ENCODE data around the gene BMF. TPM values are rescaled to one million over a fixed set of nuclear protein-coding genes. Genes with fewer than 3 reads are reported as not detected.
"Not testable (repeated sequence)": the region's sequence is repeated elsewhere in the genome, so short reads cannot be mapped to it uniquely, and the experiment has no call there.

The BMF gene
- total and polyA plus RNA-seq, 2 donors (not counting 3 experiments of a cell fraction or from before 2014, with no cell fraction given), result 8.6 to 9.8 TPM

GRCh38 chr15:40118473-40118872 lies 9.8 kb upstream of the BMF start:
- H3K36me3 ChIP-seq (ENCODE audit: control insufficient read depth in 2 of 2, extremely low read depth in 1 of 2, insufficient read depth in 2 of 2, low read length in 2 of 2), result no peaks in the 10 kb centered on the region
- H3K79me2 ChIP-seq (ENCODE audit: control insufficient read depth, insufficient read depth, low read length), result no peaks in the 10 kb centered on the region
- H3K4me2 ChIP-seq (ENCODE audit: insufficient read depth, low read length), result no peak overlapping the region
- no peak for DNase-seq (ENCODE audit: low read depth, low spot score)
- FAIRE-seq, result no peak
- ChIA-PET POLR2A (no interaction called here), CTCF (interaction anchor here (1.8 kb wide), 1 partner anchor 14 kb away, joined by 4 read pairs; no protein-coding TSS in a partner anchor)
- H3K9me1 ChIP-seq (replicated peaks; ENCODE audit: control insufficient read depth, extremely low read depth, insufficient read depth, low read length), result no peaks in the 10 kb centered on the region
- H3K4me1 ChIP-seq (ENCODE audit: control insufficient read depth, extremely low read depth, insufficient read depth, low read length), result no peaks in the 10 kb centered on the region
- H3K27ac ChIP-seq (ENCODE audit: insufficient read depth, low read depth, low read length), result no peak overlapping the region
- no peak for TF ChIP-seq JUN (IDR thresholded peaks at IDR 0.05; ENCODE audit: borderline replicate concordance, insufficient read depth, insufficient read length, low read depth)
- no peak for TF ChIP-seq EZH2 (IDR thresholded peaks at IDR 0.05; ENCODE audit: borderline replicate concordance, low read depth, low read length, severe bottlenecking)
- intact Hi-C loops (cut with micrococcal nuclease), result no loop called here
- no peaks in the 10 kb centered on the region for H3K9me3 ChIP-seq (replicated peaks; ENCODE audit: control insufficient read depth, insufficient read depth, low read length)
- H3K9ac ChIP-seq (replicated peaks; ENCODE audit: extremely low read depth, insufficient read depth, low read length), result no peak overlapping the region
- peaks cover 16 to 23% of the 10 kb centered on the region in 2 experiments for H3K27me3 ChIP-seq (ENCODE audit: control insufficient read depth in 2 of 2, insufficient read depth in 2 of 2, low read length in 2 of 2)
- BruUV-seq (replicated peaks), result no TSS peak
- no peak overlapping the region for H3K4me3 ChIP-seq (replicated peaks in 1 of 3; ENCODE audit: insufficient read depth in 1 of 3, low read depth in 1 of 3, low read length in 3 of 3)
- no peak overlapping the region for H2AFZ ChIP-seq (ENCODE audit: low read depth, low read length)
- no peaks in the 10 kb centered on the region for H4K20me1 ChIP-seq (replicated peaks; ENCODE audit: control insufficient read depth, extremely low read depth, insufficient read depth, low read length)
- dilution Hi-C loops (cut with MboI; ENCODE audit: extremely low pct_ligation_motif_present, low sequenced_read_pairs), result no loop called here

- Histone ChIP-seq H3K9me3 (replicated peaks; ENCODE audit: control insufficient read depth, insufficient read depth, low read length) (no peaks in the 10 kb centered on the region), H2AFZ (ENCODE audit: low read depth, low read length) (no peak overlapping the region), H3K79me2 (ENCODE audit: control insufficient read depth, insufficient read depth, low read length) (no peaks in the 10 kb centered on the region), H3K27me3 (ENCODE audit: control insufficient read depth in 2 of 2, insufficient read depth in 2 of 2, low read length in 2 of 2) (peaks cover 11 to 23% of the 10 kb centered on the region in 2 experiments), H3K4me2 (ENCODE audit: insufficient read depth, low read length) (no peak overlapping the region), H3K36me3 (ENCODE audit: control insufficient read depth in 2 of 2, extremely low read depth in 1 of 2, insufficient read depth in 2 of 2, low read length in 2 of 2) (no peaks in the 10 kb centered on the region), H3K27ac (ENCODE audit: insufficient read depth, low read depth, low read length) (no peak overlapping the region), H4K20me1 (replicated peaks; ENCODE audit: control insufficient read depth, extremely low read depth, insufficient read depth, low read length) (no peaks in the 10 kb centered on the region), H3K4me1 (ENCODE audit: control insufficient read depth, extremely low read depth, insufficient read depth, low read length) (no peaks in the 10 kb centered on the region), H3K9me1 (replicated peaks; ENCODE audit: control insufficient read depth, extremely low read depth, insufficient read depth, low read length) (no peaks in the 10 kb centered on the region), H3K9ac (replicated peaks; ENCODE audit: extremely low read depth, insufficient read depth, low read length) (no peak overlapping the region), H3K4me3 (replicated peaks in 1 of 3; ENCODE audit: insufficient read depth in 1 of 3, low read depth in 1 of 3, low read length in 3 of 3) (no peak overlapping the region)
- ChIA-PET POLR2A (no interaction called here), CTCF (interaction anchor here (1.8 to 5.2 kb wide), 2 partner anchors 11 to 85 kb away, joined by 5 to 30 read pairs; no protein-coding TSS in a partner anchor)
- BruUV-seq (replicated peaks), result no TSS peak
- FAIRE-seq, result no peak
- no peak for TF ChIP-seq EZH2 (IDR thresholded peaks at IDR 0.05; ENCODE audit: borderline replicate concordance, low read depth, low read length, severe bottlenecking)
- no peak for TF ChIP-seq FOS (IDR thresholded peaks at IDR 0.05; ENCODE audit: borderline replicate concordance, insufficient read depth, low read length)
- no peak for TF ChIP-seq POLR2AphosphoS5 (IDR thresholded peaks at IDR 0.05; ENCODE audit: insufficient read depth, low read depth, low read length)
- TF ChIP-seq CTCF (IDR thresholded peaks at IDR 0.05; ENCODE audit: extremely low read depth in 1 of 2, insufficient read depth in 1 of 2, low read depth in 1 of 2, low read length in 2 of 2), result no peak
- TF ChIP-seq MYC (IDR thresholded peaks at IDR 0.05; ENCODE audit: low read depth, low read length), result no peak
- no peak for TF ChIP-seq JUN (IDR thresholded peaks at IDR 0.05; ENCODE audit: borderline replicate concordance, insufficient read depth, insufficient read length, low read depth)
- TF ChIP-seq POLR2A (IDR thresholded peaks at IDR 0.05; ENCODE audit: low read depth, low read length), result no peak
- TF ChIP-seq GATA2 (IDR thresholded peaks at IDR 0.05; ENCODE audit: insufficient read depth, insufficient read length, low read depth, low read length), result no peak
- no peak for TF ChIP-seq MAX (IDR thresholded peaks at IDR 0.05; ENCODE audit: insufficient read depth, insufficient read length)
- dilution Hi-C loops (cut with MboI; ENCODE audit: extremely low pct_ligation_motif_present, low sequenced_read_pairs) (no loop called here), intact Hi-C loops (cut with micrococcal nuclease) (no loop called here)
- DNase-seq (ENCODE audit: low read depth, low spot score), result no peak
Measured at GRCh38 chr15:40115670-40116093, 7.0 kb upstream of the BMF start.

GRCh38 chr15:40115106-40115505 lies 6.4 kb upstream of the BMF start:
- H3K9ac ChIP-seq (replicated peaks; ENCODE audit: extremely low read depth, insufficient read depth, low read length); BruUV-seq (replicated peaks); H2AFZ ChIP-seq (ENCODE audit: low read depth, low read length); H3K36me3 ChIP-seq (ENCODE audit: control insufficient read depth in 2 of 2, extremely low read depth in 1 of 2, insufficient read depth in 2 of 2, low read length in 2 of 2); POLR2A ChIA-PET; H4K20me1 ChIP-seq (replicated peaks; ENCODE audit: control insufficient read depth, extremely low read depth, insufficient read depth, low read length); H3K9me1 ChIP-seq (replicated peaks; ENCODE audit: control insufficient read depth, extremely low read depth, insufficient read depth, low read length); dilution Hi-C loops (cut with MboI; ENCODE audit: extremely low pct_ligation_motif_present, low sequenced_read_pairs); FAIRE-seq; H3K9me3 ChIP-seq (replicated peaks; ENCODE audit: control insufficient read depth, insufficient read depth, low read length); H3K4me2 ChIP-seq (ENCODE audit: insufficient read depth, low read length); DNase-seq (ENCODE audit: low read depth, low spot score); H3K79me2 ChIP-seq (ENCODE audit: control insufficient read depth, insufficient read depth, low read length); intact Hi-C loops (cut with micrococcal nuclease); H3K27ac ChIP-seq (ENCODE audit: insufficient read depth, low read depth, low read length); H3K4me3 ChIP-seq (replicated peaks in 1 of 3; ENCODE audit: insufficient read depth in 1 of 3, low read depth in 1 of 3, low read length in 3 of 3); H3K4me1 ChIP-seq (ENCODE audit: control insufficient read depth, extremely low read depth, insufficient read depth, low read length): not testable (repeated sequence)
- H3K27me3 ChIP-seq (ENCODE audit: control insufficient read depth in 2 of 2, insufficient read depth in 2 of 2, low read length in 2 of 2), result peaks cover 11 to 24% of the 10 kb centered on the region in 2 experiments
- CTCF ChIA-PET, result interaction anchor here (1.8 to 5.2 kb wide), 4 partner anchors 11 to 160 kb away, joined by 5 to 30 read pairs (median 10); no protein-coding TSS in a partner anchor

Measured in endothelial cell of umbilical vein (primary cell).